SU-DHL-6 (cell line): ENCODE data around the gene PKN1.

Experiments
- EZH2phosphoT487 ChIP-seq: fragments of 200-600 bp; sonication (generic), shearing (Covaris generic); conservative IDR thresholded peaks from 2 replicates; pipeline ENCODE4 v1.6.1; 2018; ENCODE audit warnings: mild to moderate bottlenecking, antibody characterized with exemption, low read length, moderate library complexity, mixed read lengths
- TF ChIP-seq, protein P1 (sequence below): fragments of 200-600 bp; sonication (generic); IDR thresholded peaks from one replicate; pipeline ENCODE4 v1.5.1; 2017; ENCODE audit warnings: antibody characterized with exemption, mild to moderate bottlenecking, low read length, moderate library complexity; ENCODE audit not compliant: insufficient read depth, poor library complexity, severe bottlenecking

DNA sequence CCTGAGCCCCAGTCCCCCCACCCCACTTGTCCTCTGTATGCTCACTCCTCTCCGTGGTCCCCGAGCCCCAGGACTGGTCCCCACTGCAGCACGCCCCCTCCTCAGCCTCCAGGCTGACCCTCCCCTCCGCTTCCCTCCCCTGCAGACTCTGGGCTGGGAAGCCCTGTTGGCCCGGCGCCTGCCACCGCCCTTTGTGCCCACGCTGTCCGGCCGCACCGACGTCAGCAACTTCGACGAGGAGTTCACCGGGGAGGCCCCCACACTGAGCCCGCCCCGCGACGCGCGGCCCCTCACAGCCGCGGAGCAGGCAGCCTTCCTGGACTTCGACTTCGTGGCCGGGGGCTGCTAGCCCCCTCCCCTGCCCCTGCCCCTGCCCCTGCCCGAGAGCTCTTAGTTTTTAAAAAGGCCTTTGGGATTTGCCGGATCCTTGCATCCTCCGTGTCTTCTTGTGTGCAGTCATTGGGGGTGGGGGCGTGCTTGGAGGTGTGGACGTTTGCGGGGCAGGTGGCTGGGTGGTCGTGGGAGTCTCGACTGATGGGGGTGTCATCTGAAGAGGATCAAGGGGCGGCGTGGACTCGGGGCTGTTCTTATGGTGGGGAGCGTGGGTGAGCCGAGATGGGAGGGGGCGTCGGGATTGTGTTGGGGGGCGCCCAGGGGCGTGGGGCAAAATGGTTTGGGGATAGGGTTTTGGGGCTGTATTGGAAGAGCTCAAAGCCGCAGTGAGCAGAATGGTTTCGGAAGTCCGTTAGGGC is 38.5 kb downstream of the PKN1 start:
- TF ChIP-seq, protein P1, sequence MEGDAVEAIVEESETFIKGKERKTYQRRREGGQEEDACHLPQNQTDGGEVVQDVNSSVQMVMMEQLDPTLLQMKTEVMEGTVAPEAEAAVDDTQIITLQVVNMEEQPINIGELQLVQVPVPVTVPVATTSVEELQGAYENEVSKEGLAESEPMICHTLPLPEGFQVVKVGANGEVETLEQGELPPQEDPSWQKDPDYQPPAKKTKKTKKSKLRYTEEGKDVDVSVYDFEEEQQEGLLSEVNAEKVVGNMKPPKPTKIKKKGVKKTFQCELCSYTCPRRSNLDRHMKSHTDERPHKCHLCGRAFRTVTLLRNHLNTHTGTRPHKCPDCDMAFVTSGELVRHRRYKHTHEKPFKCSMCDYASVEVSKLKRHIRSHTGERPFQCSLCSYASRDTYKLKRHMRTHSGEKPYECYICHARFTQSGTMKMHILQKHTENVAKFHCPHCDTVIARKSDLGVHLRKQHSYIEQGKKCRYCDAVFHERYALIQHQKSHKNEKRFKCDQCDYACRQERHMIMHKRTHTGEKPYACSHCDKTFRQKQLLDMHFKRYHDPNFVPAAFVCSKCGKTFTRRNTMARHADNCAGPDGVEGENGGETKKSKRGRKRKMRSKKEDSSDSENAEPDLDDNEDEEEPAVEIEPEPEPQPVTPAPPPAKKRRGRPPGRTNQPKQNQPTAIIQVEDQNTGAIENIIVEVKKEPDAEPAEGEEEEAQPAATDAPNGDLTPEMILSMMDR, result no peak
- TF ChIP-seq EZH2phosphoT487, result no peak
